ENCODE measurements around the gene CDV3. TPM values are rescaled to one million over a fixed set of nuclear protein-coding genes. Genes with fewer than 3 reads are reported as not detected.
"Not testable (repeated sequence)": the region's sequence is repeated elsewhere in the genome, so short reads cannot be mapped to it uniquely, and the experiment has no call there.

Gene CDV3
- total RNA-seq, 1 experiment from 2014 or later = 173 TPM

DNA sequence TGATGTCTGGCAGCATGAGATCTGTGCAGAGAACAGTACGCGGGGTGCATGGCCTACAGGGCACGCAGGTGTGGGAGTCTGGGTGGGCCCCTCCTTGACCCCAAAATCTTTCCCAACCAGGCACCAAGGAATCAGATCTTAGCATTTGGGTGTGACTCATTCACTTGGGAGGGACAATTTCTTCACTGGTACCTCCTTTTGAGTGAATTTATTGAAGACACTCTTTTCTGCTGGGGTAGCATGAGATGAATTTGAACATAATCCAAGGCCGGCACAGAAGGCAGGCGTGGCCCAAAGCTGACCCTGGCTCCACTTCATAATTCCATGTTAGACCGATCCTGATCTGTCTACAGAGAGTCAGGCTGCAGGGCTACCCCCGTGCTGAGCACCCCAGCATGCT, 30.6 kb upstream of the CDV3 start:
- peaks cover 2% of the 10 kb centered on the region; the same call in 1 of the 2 replicates for H3K4me1 ChIP-seq (ENCODE audit: insufficient read depth, low read length)
- no peak overlapping the region for H2AK5ac ChIP-seq (ENCODE audit: insufficient read length, low read length)
- no peak overlapping the region for H2BK5ac ChIP-seq (ENCODE audit: insufficient read length, low read length)
- peaks cover 8 to 9% of the 10 kb centered on the region in 2 experiments for H3K4me1 Mint-ChIP-seq
- no peak overlapping the region for H3K4ac ChIP-seq (ENCODE audit: low read depth, low read length)
- H2BK120ac ChIP-seq (ENCODE audit: low read depth, low read length, poor library complexity, severe bottlenecking) = no peak overlapping the region
- H3K23me2 ChIP-seq (ENCODE audit: insufficient read length, low read depth, low read length, poor library complexity, severe bottlenecking) = no peaks in the 10 kb centered on the region
- no peaks in the 10 kb centered on the region for H4K20me1 ChIP-seq (ENCODE audit: control insufficient read depth, insufficient read depth, insufficient read length)
- no peak overlapping the region for H3K14ac ChIP-seq (ENCODE audit: insufficient read depth, low read length)
- H3K79me2 ChIP-seq (ENCODE audit: insufficient read depth, low read length) = no peaks in the 10 kb centered on the region
- H3K9me3 ChIP-seq (ENCODE audit: control insufficient read depth, low read depth, low read length) = no peaks in the 10 kb centered on the region
- H4K91ac ChIP-seq (ENCODE audit: insufficient read length, low read depth, low read length) = no peak overlapping the region
- peaks cover 0 to 1% of the 10 kb centered on the region in 2 experiments; a peak in 2 of 5 replicates for H3K9me3 Mint-ChIP-seq
- H3K27ac Mint-ChIP-seq = no peak overlapping the region
- H3K27me3 ChIP-seq (ENCODE audit: insufficient read depth, low read length) = no peaks in the 10 kb centered on the region
- no peak overlapping the region for H3K9ac ChIP-seq (ENCODE audit: extremely low read depth, insufficient read length, low read length)
- H3K23ac ChIP-seq (ENCODE audit: insufficient read length, low read depth, low read length) = no peak overlapping the region
- no peak overlapping the region for H4K5ac ChIP-seq (ENCODE audit: insufficient read length, low read depth, low read length)
- no peak overlapping the region for H3K27ac ChIP-seq (ENCODE audit: insufficient read length, low read depth, low read length)
- DNase-seq = no peak
- H3K4me2 ChIP-seq (ENCODE audit: insufficient read depth, insufficient read length, low read length) = no peak overlapping the region
- no peak overlapping the region for H4K8ac ChIP-seq (replicated peaks; ENCODE audit: insufficient read length, low read depth, low read length)
- no peak overlapping the region for H2BK20ac ChIP-seq (ENCODE audit: low read depth, low read length, poor library complexity, severe bottlenecking)
- no peak overlapping the region for H2AFZ ChIP-seq (ENCODE audit: low read length)
- no peak overlapping the region for H2BK12ac ChIP-seq (ENCODE audit: insufficient read length, low read depth, low read length)
- WGBS (ENCODE audit: extremely low coverage, insufficient read length, low lambda C conversion rate) = no CpG with 5 or more reads among the region's 7 CpGs
- no peaks in the 10 kb centered on the region for H3K79me1 ChIP-seq (ENCODE audit: insufficient read depth, low read depth, low read length, poor library complexity, severe bottlenecking)
- H3K18ac ChIP-seq (ENCODE audit: insufficient read length, low read depth, low read length) = no peak overlapping the region
- H3K36me3 Mint-ChIP-seq (ENCODE audit: insufficient read depth in 1 of 3, low read depth in 3 of 3) = no peaks in the 10 kb centered on the region; a peak in 1 of 7 replicates
- H3K56ac ChIP-seq (ENCODE audit: insufficient read length, low read depth, low read length) = no peak overlapping the region
- no peak overlapping the region for H3K4me3 Mint-ChIP-seq
- no peak overlapping the region for H2BK15ac ChIP-seq (ENCODE audit: low read depth, low read length)
- no peak overlapping the region for H3T11ph ChIP-seq (ENCODE audit: low read length)
- TF ChIP-seq, protein P1, sequence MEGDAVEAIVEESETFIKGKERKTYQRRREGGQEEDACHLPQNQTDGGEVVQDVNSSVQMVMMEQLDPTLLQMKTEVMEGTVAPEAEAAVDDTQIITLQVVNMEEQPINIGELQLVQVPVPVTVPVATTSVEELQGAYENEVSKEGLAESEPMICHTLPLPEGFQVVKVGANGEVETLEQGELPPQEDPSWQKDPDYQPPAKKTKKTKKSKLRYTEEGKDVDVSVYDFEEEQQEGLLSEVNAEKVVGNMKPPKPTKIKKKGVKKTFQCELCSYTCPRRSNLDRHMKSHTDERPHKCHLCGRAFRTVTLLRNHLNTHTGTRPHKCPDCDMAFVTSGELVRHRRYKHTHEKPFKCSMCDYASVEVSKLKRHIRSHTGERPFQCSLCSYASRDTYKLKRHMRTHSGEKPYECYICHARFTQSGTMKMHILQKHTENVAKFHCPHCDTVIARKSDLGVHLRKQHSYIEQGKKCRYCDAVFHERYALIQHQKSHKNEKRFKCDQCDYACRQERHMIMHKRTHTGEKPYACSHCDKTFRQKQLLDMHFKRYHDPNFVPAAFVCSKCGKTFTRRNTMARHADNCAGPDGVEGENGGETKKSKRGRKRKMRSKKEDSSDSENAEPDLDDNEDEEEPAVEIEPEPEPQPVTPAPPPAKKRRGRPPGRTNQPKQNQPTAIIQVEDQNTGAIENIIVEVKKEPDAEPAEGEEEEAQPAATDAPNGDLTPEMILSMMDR (conservative IDR thresholded peaks at IDR 0.05) = no peak
- H3K27me3 Mint-ChIP-seq (ENCODE audit: low read depth) = no peaks in the 10 kb centered on the region

DNA sequence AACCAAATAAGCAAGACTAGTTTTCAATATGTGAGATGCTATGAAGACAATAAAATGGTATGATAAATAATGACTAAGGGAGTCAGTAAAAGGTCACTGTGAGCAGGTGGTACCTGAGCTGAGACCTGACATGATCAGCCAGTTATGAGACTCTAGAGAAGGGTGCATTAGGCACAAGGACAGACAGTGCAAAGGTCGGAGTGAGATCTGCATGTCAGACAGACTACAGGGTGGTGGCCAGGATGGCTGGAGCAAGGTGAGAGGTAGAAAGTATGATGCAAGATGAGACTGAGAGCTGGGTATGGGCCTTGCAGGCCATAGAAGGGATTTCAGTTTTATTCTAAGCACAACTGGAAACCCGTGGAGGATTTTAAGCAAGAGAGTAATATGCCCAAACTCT, 28.5 kb upstream of the CDV3 start:
- H3K79me2 ChIP-seq (ENCODE audit: insufficient read depth, low read length); H2BK20ac ChIP-seq (ENCODE audit: low read depth, low read length, poor library complexity, severe bottlenecking); H2BK5ac ChIP-seq (ENCODE audit: insufficient read length, low read length); H3K9ac ChIP-seq (ENCODE audit: extremely low read depth, insufficient read length, low read length); H3K27ac Mint-ChIP-seq; H3K4me2 ChIP-seq (ENCODE audit: insufficient read depth, insufficient read length, low read length); H2BK120ac ChIP-seq (ENCODE audit: low read depth, low read length, poor library complexity, severe bottlenecking); H3K9me3 ChIP-seq (ENCODE audit: control insufficient read depth, low read depth, low read length); H2BK15ac ChIP-seq (ENCODE audit: low read depth, low read length); H3K4me3 Mint-ChIP-seq; H3K79me1 ChIP-seq (ENCODE audit: insufficient read depth, low read depth, low read length, poor library complexity, severe bottlenecking); H3K27me3 ChIP-seq (ENCODE audit: insufficient read depth, low read length); H3K36me3 Mint-ChIP-seq (ENCODE audit: insufficient read depth in 1 of 3, low read depth in 3 of 3); H3K56ac ChIP-seq (ENCODE audit: insufficient read length, low read depth, low read length); H3K14ac ChIP-seq (ENCODE audit: insufficient read depth, low read length); H3K23ac ChIP-seq (ENCODE audit: insufficient read length, low read depth, low read length); H3K23me2 ChIP-seq (ENCODE audit: insufficient read length, low read depth, low read length, poor library complexity, severe bottlenecking); H2AK5ac ChIP-seq (ENCODE audit: insufficient read length, low read length); DNase-seq; H4K91ac ChIP-seq (ENCODE audit: insufficient read length, low read depth, low read length); H3K4ac ChIP-seq (ENCODE audit: low read depth, low read length); H3T11ph ChIP-seq (ENCODE audit: low read length); H2BK12ac ChIP-seq (ENCODE audit: insufficient read length, low read depth, low read length); H3K27me3 Mint-ChIP-seq (ENCODE audit: low read depth); H3K18ac ChIP-seq (ENCODE audit: insufficient read length, low read depth, low read length); H4K20me1 ChIP-seq (ENCODE audit: control insufficient read depth, insufficient read depth, insufficient read length); H4K5ac ChIP-seq (ENCODE audit: insufficient read length, low read depth, low read length); H3K9me3 Mint-ChIP-seq; H3K4me1 ChIP-seq (ENCODE audit: insufficient read depth, low read length); H4K8ac ChIP-seq (replicated peaks; ENCODE audit: insufficient read length, low read depth, low read length); H2AFZ ChIP-seq (ENCODE audit: low read length); H3K27ac ChIP-seq (ENCODE audit: insufficient read length, low read depth, low read length): not testable (repeated sequence)
- WGBS (ENCODE audit: extremely low coverage, insufficient read length, low lambda C conversion rate) = no CpG with 5 or more reads among the region's 2 CpGs
- H3K4me1 Mint-ChIP-seq = peaks cover 12 to 15% of the 10 kb centered on the region in 2 experiments

Measured in H9 (cell line).